Common myeloid progenitor, CD34-positive (primary cell): Measurements from ENCODE around the gene ACSL6.

Experiments
- CTCF ChIA-PET: fragments of 350-600 bp; sonication (Branson Sonifier 250); formaldehyde crosslinking; loops from one replicate; lab custom pipeline; 2021; ENCODE audit warnings: antibody characterized with exemption; lab: Charles Lee
- POLR2A ChIA-PET: fragments of 350-600 bp; sonication (Branson Sonifier 250); formaldehyde crosslinking; loops from one replicate; lab custom pipeline; 2021; ENCODE audit warnings: antibody characterized with exemption; lab: Charles Lee
- DNase-seq, 3 donors: peaks; one replicate each; pipeline versions ENCODE4 v3.0.0 to v3.0.0-alpha.2; 2013
- H3K27ac ChIP-seq, 2 experiments: 1 replicate in 1 of 2; 2 replicates in 1 of 2; pipeline ENCODE4 v1.7.0; 2013; ENCODE audit warnings: inconsistent platforms in 2 of 2, low read length in 2 of 2, mild to moderate bottlenecking in 2 of 2, low read depth in 1 of 2, moderate library complexity in 1 of 2; ENCODE audit not compliant: severe bottlenecking in 2 of 2, insufficient read depth in 1 of 2, poor library complexity in 1 of 2
- H3K27me3 ChIP-seq, 5 experiments: replicated peaks in 2 of 5; 1 replicate in 3 of 5; 2 replicates in 2 of 5; pipeline versions ENCODE4 v1.6.1 to v1.7.0; 2013; ENCODE audit warnings: low read length in 4 of 5, mild to moderate bottlenecking in 2 of 5, moderate library complexity in 2 of 5, inconsistent platforms in 1 of 5; ENCODE audit not compliant: insufficient read depth in 5 of 5, control insufficient read depth in 4 of 5
- H3K36me3 ChIP-seq, 4 experiments: 1 replicate in 2 of 4; 2 replicates in 2 of 4; pipeline versions ENCODE4 v1.6.1 to v1.7.0; 2013; ENCODE audit warnings: low read length in 3 of 4, control low read depth in 1 of 4, mild to moderate bottlenecking in 1 of 4; ENCODE audit not compliant: control insufficient read depth in 4 of 4, insufficient read depth in 4 of 4
- H3K4me1 ChIP-seq, 4 experiments: 1 replicate in 3 of 4; 2 replicates in 1 of 4; pipeline versions ENCODE4 v1.6.1 to v1.7.1; 2013; ENCODE audit warnings: low read length in 3 of 4, mild to moderate bottlenecking in 3 of 4, control low read depth in 1 of 4, inconsistent platforms in 1 of 4, moderate library complexity in 1 of 4; ENCODE audit not compliant: control insufficient read depth in 4 of 4, insufficient read depth in 4 of 4; ENCODE audit errors: control extremely low read depth in 1 of 4
- H3K4me3 ChIP-seq, 7 experiments: 1 replicate in 4 of 7; 2 replicates in 3 of 7; pipeline versions ENCODE4 v1.5.1 to v1.7.0; 2013; ENCODE audit warnings: mild to moderate bottlenecking in 7 of 7, low read length in 6 of 7, moderate library complexity in 6 of 7, inconsistent platforms in 2 of 7, low read depth in 2 of 7, control low read depth in 1 of 7; ENCODE audit not compliant: insufficient read depth in 4 of 7, control insufficient read depth in 1 of 7; ENCODE audit errors: extremely low read depth in 1 of 7
- H3K9me3 ChIP-seq, 5 experiments: 1 replicate in 4 of 5; 2 replicates in 1 of 5; pipeline versions ENCODE4 v1.6.1 to v1.7.1; 2013; ENCODE audit warnings: low read length in 4 of 5, mild to moderate bottlenecking in 2 of 5, inconsistent platforms in 1 of 5, low read depth in 1 of 5, moderate library complexity in 1 of 5; ENCODE audit not compliant: control insufficient read depth in 4 of 5, insufficient read depth in 2 of 5; ENCODE audit errors: control extremely low read depth in 1 of 5
- WGBS: methylation state at CpG from one replicate; pipeline ENCODE4 v1.1.5; 2013; ENCODE audit not compliant: insufficient coverage; 5-methylcytosine and 5-hydroxymethylcytosine counted together

Gene ACSL6

DNA sequence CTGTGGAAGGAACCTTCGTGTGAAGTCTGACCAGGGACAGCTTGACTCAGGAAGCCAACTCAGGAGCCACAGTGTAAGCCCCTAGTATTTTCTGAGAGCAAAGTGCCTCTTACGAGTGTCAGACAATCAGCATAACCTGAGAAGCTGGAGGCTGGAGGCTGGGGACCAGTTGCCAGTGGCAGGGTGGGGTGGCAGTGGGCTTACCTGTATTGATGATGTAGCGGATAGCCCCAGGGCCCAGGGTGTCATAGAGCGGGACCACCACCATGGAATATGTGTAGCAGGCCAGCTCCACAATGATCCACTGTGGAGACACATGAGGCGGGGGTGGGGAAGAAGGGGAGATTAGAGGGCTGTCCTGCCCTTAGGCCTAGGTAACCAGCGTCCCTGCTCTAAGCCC lies 22.9 kb downstream of the ACSL6 start:
- POLR2A ChIA-PET: no interaction called here
- Histone ChIP-seq H3K36me3 (no peaks in the 10 kb centered on the region), H3K4me1 (no peaks in the 10 kb centered on the region), H3K9me3 (no peaks in the 10 kb centered on the region), H3K27me3 (no peaks in the 10 kb centered on the region), H3K4me3 (no peak overlapping the region), H3K27ac (no peak overlapping the region)
- 94% methylated on average over 3 of the region's 6 CpGs for WGBS
- no peak for DNase-seq
- CTCF ChIA-PET: interaction anchor here (0.8 kb wide), 1 partner anchor 25 kb away, joined by 3 read pairs; no protein-coding TSS in a partner anchor

DNA sequence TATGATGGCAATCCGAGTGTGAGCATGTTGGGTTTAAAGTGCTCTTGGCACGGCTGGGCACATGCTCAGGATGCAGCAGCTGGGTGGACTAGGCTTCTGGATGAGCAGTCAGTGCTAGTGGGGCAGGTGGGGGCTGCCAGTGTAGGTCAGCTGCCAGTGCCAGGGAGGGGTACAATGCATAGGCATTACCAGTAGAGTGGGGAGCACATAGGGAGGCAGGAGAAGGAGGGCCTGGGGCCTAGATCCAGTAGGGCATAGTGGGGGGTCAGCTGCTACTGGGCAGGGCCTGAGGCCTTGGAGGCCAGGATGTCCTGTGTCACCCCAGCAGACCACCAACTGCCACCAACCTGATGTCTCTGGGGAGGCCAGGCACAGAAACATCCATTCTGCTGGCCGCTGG lies 24.2 kb downstream of the ACSL6 start:
- H3K27me3 ChIP-seq: no peaks in the 10 kb centered on the region
- POLR2A ChIA-PET: no interaction called here

DNA sequence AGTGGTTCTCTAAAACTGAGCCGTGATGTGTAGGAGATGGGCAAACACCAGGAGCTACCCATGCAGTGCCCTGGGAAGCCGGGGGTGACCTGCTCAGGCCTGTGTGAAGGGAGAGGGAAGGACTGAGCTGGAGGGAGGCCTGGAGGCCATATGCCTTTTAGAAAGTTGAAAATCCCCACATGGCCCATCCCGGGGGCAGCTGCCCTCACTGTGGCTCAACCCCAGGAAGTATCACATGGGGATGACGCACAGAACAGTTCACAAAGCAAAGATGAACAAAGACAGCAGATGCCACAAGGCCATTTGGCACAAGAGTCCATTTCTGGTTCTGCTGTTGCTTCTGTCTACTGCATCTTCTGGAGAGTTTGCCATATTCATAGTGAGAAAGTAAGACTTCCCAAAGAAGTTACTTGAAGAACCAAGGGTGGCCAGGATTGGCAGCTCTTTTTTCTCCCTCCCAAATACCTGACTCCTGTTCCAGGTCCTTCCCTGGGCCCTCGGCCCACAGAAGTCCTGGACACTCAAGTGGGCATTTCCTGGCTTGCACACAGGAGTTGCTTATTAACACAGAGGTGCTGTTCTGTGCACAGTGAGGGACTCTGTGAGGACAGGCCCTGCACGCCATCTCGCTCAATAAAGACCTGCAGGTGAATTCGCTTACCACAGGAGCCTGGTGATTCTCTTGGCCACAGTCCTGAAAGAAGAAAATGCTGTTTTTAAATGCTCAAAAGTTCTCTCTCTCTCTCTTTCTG lies 25.1 kb downstream of the ACSL6 start:
- no peaks in the 10 kb centered on the region for H3K4me1 ChIP-seq
- POLR2A ChIA-PET: no interaction called here
- H3K36me3 ChIP-seq: no peaks in the 10 kb centered on the region
- H3K9me3 ChIP-seq: no peaks in the 10 kb centered on the region
- no peak overlapping the region for H3K4me3 ChIP-seq
- no peaks in the 10 kb centered on the region for H3K27me3 ChIP-seq
- CTCF ChIA-PET: interaction anchor here (1.2 to 1.4 kb wide), 2 partner anchors 10 to 15 kb away, joined by 3 to 4 read pairs; no protein-coding TSS in a partner anchor
- H3K27ac ChIP-seq: no peak overlapping the region
- WGBS: 94% methylated on average over 6 of the region's 8 CpGs
- no peak for DNase-seq

More for the DNA sequence above, 24.2 kb downstream of the ACSL6 start:
- no peak overlapping the region for H3K27ac ChIP-seq
- H3K4me3 ChIP-seq: no peak overlapping the region
- H3K36me3 ChIP-seq: no peaks in the 10 kb centered on the region
- 94% methylated on average over 3 of the region's 3 CpGs for WGBS
- no peaks in the 10 kb centered on the region for H3K9me3 ChIP-seq
- CTCF ChIA-PET: interaction anchor here (1.0 kb wide), 1 partner anchor 9 kb away, joined by 3 read pairs; no protein-coding TSS in a partner anchor
- no peak for DNase-seq
- H3K4me1 ChIP-seq: no peaks in the 10 kb centered on the region

DNA sequence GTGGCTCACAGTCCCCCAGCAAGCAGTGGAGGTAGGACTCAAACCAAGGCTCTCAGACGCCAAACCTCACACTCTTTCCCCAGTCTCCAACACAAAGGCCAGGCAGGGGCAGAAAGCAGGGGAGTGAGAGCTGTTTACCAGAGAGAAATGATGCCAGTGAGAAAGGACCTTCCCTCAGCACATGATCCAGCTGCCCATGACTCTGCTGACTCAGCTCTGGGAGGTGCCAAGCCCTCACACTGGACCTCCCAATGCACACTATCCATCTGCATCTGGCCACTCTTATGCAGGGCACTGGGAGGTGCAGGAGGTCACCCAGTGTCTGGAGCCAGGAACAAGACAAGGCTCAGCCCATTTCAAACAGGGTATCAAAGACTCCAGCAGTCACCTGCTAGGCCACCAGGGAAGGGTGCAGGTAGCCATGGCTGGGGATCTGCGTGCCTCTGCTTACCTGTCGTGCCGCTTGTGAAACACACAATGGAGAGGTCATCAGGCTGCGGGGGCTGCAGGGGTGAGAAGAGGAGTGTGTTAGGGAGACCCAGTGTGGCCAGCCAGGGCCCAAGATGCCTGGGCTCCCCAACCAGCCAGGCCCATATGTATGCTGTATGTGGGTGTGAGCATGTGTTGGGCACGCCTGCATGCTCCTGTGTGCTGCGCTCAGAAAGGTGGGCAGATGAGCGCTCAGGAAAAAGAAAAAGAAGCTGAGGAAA lies 26.3 kb downstream of the ACSL6 start:
- ChIA-PET POLR2A (no interaction called here), CTCF (interaction anchor here (1.2 to 1.4 kb wide), 2 partner anchors 11 to 16 kb away, joined by 3 to 4 read pairs; no protein-coding TSS in a partner anchor)
- Histone ChIP-seq H3K27me3 (no peaks in the 10 kb centered on the region), H3K36me3 (no peaks in the 10 kb centered on the region), H3K4me3 (no peak overlapping the region), H3K4me1 (no peaks in the 10 kb centered on the region), H3K9me3 (no peaks in the 10 kb centered on the region), H3K27ac (no peak overlapping the region)
- no peak for DNase-seq
- 100% methylated on average over 5 of the region's 8 CpGs for WGBS

DNA sequence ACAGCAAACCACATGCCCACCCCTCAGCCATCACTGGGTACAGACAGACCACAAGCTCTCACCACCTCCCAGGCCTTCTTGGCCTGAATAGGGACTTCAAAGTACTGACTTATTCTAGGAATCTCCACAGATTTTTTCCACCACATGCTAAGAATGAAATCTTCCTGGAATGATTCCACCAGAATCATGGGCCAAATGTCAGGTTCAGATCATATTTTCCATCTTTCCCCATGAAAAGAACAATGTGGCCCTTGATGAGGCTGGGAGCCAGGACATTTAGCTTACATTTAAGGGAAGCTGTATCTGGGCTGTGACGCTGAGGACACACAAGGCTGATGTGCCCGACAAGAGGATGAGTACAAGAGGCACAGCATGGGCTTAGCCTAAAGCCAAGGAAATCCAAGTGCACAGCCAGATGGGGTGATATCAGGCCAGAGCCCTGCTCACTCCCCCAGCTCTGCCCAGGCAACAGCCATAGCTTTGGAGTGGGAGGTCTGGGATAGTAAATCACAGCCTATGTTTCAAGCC lies 28.1 kb downstream of the ACSL6 start:
- 100% methylated on average over 2 of the region's 2 CpGs for WGBS
- no peak overlapping the region for H3K4me3 ChIP-seq
- H3K4me1 ChIP-seq: no peaks in the 10 kb centered on the region
- DNase-seq: peak in 2 of 3 donors; percentile 29 to 44
- H3K27ac ChIP-seq: no peak overlapping the region
- H3K27me3 ChIP-seq: no peaks in the 10 kb centered on the region
- CTCF ChIA-PET: interaction anchor here (0.9 to 2.9 kb wide), 4 partner anchors 9 to 24 kb away, joined by 3 to 11 read pairs (median 3); no protein-coding TSS in a partner anchor
- POLR2A ChIA-PET: interaction anchor here (0.6 kb wide), 1 partner anchor 10 kb away, joined by 3 read pairs; no protein-coding TSS in a partner anchor
- no peaks in the 10 kb centered on the region for H3K9me3 ChIP-seq
- no peaks in the 10 kb centered on the region for H3K36me3 ChIP-seq

DNA sequence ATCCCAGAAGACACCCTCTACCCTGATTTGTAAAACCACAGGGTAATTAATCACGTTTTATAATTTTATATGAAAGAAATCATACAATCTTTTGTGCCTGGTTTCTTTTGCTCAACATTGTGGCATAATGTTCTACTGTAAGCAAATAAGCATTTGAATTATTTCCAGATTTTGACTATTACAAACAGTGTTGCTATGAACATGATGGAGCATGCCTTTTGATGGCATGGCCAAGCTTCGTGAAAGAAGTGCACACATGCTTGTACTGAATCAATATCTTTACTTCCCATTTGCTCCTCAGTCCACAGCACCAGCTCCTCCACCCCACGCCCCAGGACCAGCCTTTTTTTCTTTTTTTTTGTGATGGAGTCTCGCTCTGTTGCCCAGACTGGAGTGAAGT lies 29.9 kb downstream of the ACSL6 start:
- no peak overlapping the region for H3K27ac ChIP-seq
- no peaks in the 10 kb centered on the region for H3K27me3 ChIP-seq
- no peak for DNase-seq
- POLR2A ChIA-PET: no interaction called here
- CTCF ChIA-PET: interaction anchor here (1.5 to 2.9 kb wide), 2 partner anchors 11 to 24 kb away, joined by 5 to 11 read pairs; no protein-coding TSS in a partner anchor
- no peaks in the 10 kb centered on the region for H3K4me1 ChIP-seq
- no peaks in the 10 kb centered on the region for H3K9me3 ChIP-seq
- H3K4me3 ChIP-seq: no peak overlapping the region
- H3K36me3 ChIP-seq: no peaks in the 10 kb centered on the region
- 100% methylated on average over 2 of the region's 4 CpGs for WGBS
